Stimulated activated CD8-positive, alpha-beta memory T cell treated with anti-CD3 and anti-CD28 coated beads, Interleukin-4, amount 100 ng/mL, for 48 hours (primary cell): Measurements from ENCODE around the gene HMBS.
"Not testable (repeated sequence)": the region's sequence is repeated elsewhere in the genome, so short reads cannot be mapped to it uniquely, and the experiment has no call there.

ENCODE experiments used
- DNase-seq: peaks from one replicate; pipeline ENCODE4 v3.0.0-alpha.2; 2020

Gene HMBS

DNA sequence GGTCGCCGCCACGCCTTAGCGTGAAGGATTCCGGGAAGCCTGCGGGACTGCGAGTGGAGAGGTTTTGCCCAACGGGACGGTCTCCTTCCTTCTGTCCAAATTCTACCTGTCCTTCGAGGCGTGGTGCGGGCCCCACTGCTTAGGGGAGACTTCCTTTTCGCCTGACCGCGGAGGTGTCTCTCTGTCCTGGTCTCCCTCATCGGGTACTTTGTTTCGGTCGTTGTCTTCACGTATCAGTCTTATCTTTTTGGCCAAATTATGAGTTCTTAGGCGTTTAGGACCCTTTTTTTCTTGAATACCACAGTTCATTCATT lies 37.1 kb downstream of the HMBS start:
- DNase-seq: no peak

DNA sequence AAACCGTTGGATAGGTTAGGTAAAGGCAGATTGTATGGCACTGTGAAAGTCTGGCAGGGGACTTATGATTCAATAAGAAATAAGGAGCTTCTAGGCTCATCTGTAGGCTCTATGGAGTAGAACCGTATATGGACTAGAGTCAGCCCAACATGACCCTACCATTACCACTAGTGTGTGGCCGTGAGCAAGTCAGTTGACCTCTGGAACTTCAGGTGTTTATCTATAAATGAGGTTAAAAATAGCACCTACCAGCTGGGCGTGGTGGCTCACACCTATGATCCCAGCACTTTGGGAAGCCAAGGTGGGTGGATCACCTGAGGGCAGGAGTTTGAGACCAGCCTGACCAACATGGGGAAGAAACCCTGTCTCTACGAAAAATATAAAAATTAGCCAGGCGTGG lies 41.1 kb downstream of the HMBS start:
- no peak for DNase-seq

DNA sequence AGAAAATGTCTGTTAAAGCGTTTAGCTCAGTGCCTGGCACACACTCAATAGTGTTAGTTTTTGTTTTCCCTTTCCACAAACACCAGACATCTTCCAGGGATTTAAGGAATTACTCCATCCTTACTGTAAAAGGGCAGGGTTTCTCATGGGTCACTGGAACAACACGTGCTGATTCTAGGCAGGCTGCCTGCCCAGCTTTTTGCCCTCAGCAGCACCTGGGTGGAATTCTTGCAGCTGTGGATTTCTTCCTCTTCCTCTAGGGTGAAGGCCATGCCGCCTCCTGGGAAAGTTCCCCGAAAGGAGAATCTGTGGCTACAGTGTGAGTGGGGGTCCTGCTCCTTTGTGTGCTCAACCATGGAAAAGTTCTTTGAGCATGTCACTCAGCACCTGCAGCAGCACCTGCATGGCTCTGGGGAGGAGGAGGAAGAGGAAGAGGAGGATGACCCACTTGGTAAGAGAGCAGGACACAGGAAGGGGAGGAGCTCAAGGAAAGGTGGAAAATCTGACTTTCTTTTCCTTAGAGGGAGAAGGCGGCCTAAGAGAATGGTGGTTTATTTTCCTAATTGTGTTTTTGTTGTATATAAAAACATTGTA lies 42.1 kb downstream of the HMBS start:
- no peak for DNase-seq

DNA sequence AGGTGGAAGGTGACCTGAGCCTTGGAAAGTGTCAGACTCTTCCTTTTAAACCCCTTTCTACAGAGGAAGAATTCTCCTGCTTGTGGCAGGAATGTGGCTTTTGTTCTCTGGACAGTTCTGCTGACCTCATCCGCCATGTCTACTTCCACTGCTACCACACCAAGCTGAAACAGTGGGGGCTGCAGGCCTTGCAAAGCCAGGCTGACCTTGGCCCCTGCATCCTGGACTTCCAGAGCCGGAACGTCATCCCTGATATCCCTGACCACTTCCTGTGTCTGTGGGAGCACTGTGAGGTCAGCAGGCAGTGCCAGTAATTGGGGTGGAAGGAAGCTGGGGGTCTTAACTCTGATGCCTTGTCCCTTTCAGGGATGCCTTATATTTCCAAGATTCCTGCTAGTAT lies 46.0 kb downstream of the HMBS start:
- no peak for DNase-seq

DNA sequence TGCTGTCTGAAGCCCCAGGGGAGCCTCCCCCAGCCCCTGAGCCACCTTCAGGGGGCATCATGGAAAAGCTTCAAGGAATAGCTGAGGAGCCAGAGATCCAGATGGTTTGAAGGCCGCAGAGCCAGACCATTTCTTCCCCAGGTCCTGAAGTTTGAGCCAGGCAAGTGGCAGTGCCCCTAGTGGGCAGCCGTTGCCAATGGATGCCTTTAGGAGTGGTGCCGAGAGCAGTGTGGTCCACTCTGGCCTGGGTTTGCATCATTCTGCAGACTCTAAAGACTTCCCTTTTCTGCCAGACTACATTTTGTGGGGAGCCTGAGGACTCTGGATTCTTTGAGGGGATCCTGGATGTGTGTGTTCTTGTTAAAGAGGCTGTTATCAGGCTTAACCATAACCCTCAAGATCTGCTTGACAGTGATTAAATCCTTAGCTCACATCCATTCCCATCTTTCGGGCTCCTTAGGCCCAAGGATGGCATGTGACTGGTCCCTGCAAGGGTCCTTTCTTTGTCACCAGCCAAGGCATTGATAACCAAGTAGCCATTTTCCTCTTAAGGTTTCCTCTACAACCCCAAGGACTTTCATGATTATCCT lies 49.8 kb downstream of the HMBS start:
- no peak for DNase-seq

DNA sequence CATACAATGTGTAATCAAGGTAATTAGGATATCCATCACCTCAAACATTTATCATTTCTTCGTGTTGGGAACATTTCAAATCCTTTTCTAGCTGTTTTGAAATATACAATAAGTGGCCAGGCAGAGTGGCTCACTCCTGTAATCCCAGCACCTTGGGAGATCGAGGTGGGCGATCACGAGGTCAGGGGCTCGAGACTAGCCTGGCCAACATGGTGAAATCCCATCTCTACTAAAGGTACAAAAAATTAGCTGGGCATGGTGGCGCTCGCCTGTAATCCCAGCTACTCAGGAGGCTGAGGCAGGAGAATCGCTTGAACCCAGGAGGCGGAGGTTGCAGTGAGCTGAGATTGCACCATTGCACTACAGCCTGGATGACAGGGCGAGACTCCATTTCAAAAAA lies 54.6 kb downstream of the HMBS start:
- DNase-seq: not testable (repeated sequence)
